Muscle of leg (tissue), 11 donors: ENCODE measurements around the gene CPNE4. TPM values are rescaled to one million over a fixed set of nuclear protein-coding genes. Genes with fewer than 3 reads are reported as not detected.

Experiments used
- DNase-seq: peaks from one replicate; pipeline ENCODE4 v3.0.0; 2013
- H3K27ac ChIP-seq: one replicate; pipeline ENCODE4 v1.5.1; 2013; ENCODE audit warnings: mild to moderate bottlenecking, low read length, control low read depth
- H3K27me3 ChIP-seq: one replicate; pipeline ENCODE4 v1.6.1; 2013; ENCODE audit warnings: low read length; ENCODE audit not compliant: control insufficient read depth, insufficient read depth
- H3K36me3 ChIP-seq: one replicate; pipeline ENCODE4 v1.6.1; 2013; ENCODE audit warnings: low read length; ENCODE audit not compliant: control insufficient read depth, insufficient read depth
- H3K4me1 ChIP-seq: one replicate; pipeline ENCODE4 v1.6.1; 2013; ENCODE audit warnings: low read length; ENCODE audit not compliant: control insufficient read depth, insufficient read depth
- H3K4me3 ChIP-seq: one replicate; pipeline ENCODE4 v1.5.1; 2013; ENCODE audit warnings: low read length, control low read depth
- H3K9me3 ChIP-seq: replicated peaks from 2 replicates; pipeline ENCODE4 v1.6.1; 2013; ENCODE audit warnings: low read depth, low read length; ENCODE audit not compliant: control insufficient read depth
- WGBS: methylation state at CpG from one replicate; pipeline ENCODE4 v1.1.5; 2013; ENCODE audit warnings: missing lambda C conversion rate; ENCODE audit not compliant: insufficient coverage; 5-methylcytosine and 5-hydroxymethylcytosine counted together
- polyA plus RNA-seq, 8 donors: library from polyadenylated mRNA; unstranded; fragments of 120-200 nt; gene quantifications; one replicate each; pipeline versions ENCODE4 v1.2.1 to v1.2.3, GENCODE V29; 2013; ENCODE audit warnings: inconsistent platforms in 1 of 8, low replicate concordance in 1 of 8; ENCODE audit not compliant: insufficient read length in 8 of 8, insufficient read depth in 1 of 8
- total RNA-seq: library from RNA; stranded (reverse); fragments of 120-200 nt; gene quantifications from one replicate; pipeline ENCODE4 v1.2.4, GENCODE V29; 2013

CPNE4 gene
- total and polyA plus RNA-seq, 9 donors: 0.07 to 0.31 (median 0.09) TPM; not detected in 2

GRCh38 chr3:131756405-131756804 is 278.4 kb downstream of the CPNE4 start:
- Histone ChIP-seq H3K27ac (no peak overlapping the region), H3K9me3 (no peaks in the 10 kb centered on the region), H3K36me3 (no peaks in the 10 kb centered on the region), H3K4me1 (no peaks in the 10 kb centered on the region), H3K4me3 (no peak overlapping the region), H3K27me3 (no peaks in the 10 kb centered on the region)
- 100% methylated on average over 1 of the region's 2 CpGs for WGBS
- DNase-seq: no peak

- Histone ChIP-seq H3K4me3 (no peak overlapping the region), H3K27ac (no peak overlapping the region), H3K9me3 (no peaks in the 10 kb centered on the region), H3K36me3 (no peaks in the 10 kb centered on the region), H3K27me3 (no peaks in the 10 kb centered on the region), H3K4me1 (no peaks in the 10 kb centered on the region)
- DNase-seq: no peak
These were observed 279.4 kb downstream of the CPNE4 start for GRCh38 chr3:131755380-131755779.

GRCh38 chr3:131750256-131750655 is 284.6 kb downstream of the CPNE4 start:
- Histone ChIP-seq H3K4me3 (no peak overlapping the region), H3K27ac (no peak overlapping the region), H3K9me3 (no peaks in the 10 kb centered on the region), H3K27me3 (no peaks in the 10 kb centered on the region), H3K36me3 (no peaks in the 10 kb centered on the region), H3K4me1 (no peaks in the 10 kb centered on the region)
- no CpG with 5 or more reads among the region's 3 CpGs for WGBS
- DNase-seq: no peak

GRCh38 chr3:131749826-131750225 is 285.0 kb downstream of the CPNE4 start:
- no CpG with 5 or more reads among the region's 1 CpG for WGBS
- H3K27ac ChIP-seq: no peak overlapping the region
- no peaks in the 10 kb centered on the region for H3K9me3 ChIP-seq

GRCh38 chr3:131747466-131747865 is 287.3 kb downstream of the CPNE4 start:
- DNase-seq: no peak
- Histone ChIP-seq H3K4me1 (no peaks in the 10 kb centered on the region), H3K27me3 (no peaks in the 10 kb centered on the region), H3K27ac (no peak overlapping the region), H3K36me3 (no peaks in the 10 kb centered on the region), H3K9me3 (no peaks in the 10 kb centered on the region), H3K4me3 (no peak overlapping the region)
- 83% methylated on average over 1 of the region's 2 CpGs for WGBS

More at GRCh38 chr3:131749826-131750225, 285.0 kb downstream of the CPNE4 start:
- Histone ChIP-seq H3K4me3 (no peak overlapping the region), H3K4me1 (no peaks in the 10 kb centered on the region), H3K27me3 (no peaks in the 10 kb centered on the region), H3K36me3 (no peaks in the 10 kb centered on the region)
- no peak for DNase-seq

GRCh38 chr3:131744765-131745164 is 290.0 kb downstream of the CPNE4 start:
- Histone ChIP-seq H3K9me3 (no peaks in the 10 kb centered on the region), H3K27me3 (no peaks in the 10 kb centered on the region), H3K4me1 (no peaks in the 10 kb centered on the region), H3K4me3 (no peak overlapping the region), H3K36me3 (no peaks in the 10 kb centered on the region), H3K27ac (no peak overlapping the region)
- no CpG with 5 or more reads among the region's 3 CpGs for WGBS
- DNase-seq: no peak

- Histone ChIP-seq H3K27me3 (no peaks in the 10 kb centered on the region), H3K4me1 (no peaks in the 10 kb centered on the region), H3K36me3 (no peaks in the 10 kb centered on the region), H3K4me3 (no peak overlapping the region), H3K27ac (no peak overlapping the region), H3K9me3 (no peaks in the 10 kb centered on the region)
- DNase-seq: no peak
These were observed 291.7 kb downstream of the CPNE4 start for GRCh38 chr3:131743126-131743525.

- Histone ChIP-seq H3K36me3 (no peaks in the 10 kb centered on the region), H3K27ac (no peak overlapping the region), H3K27me3 (no peaks in the 10 kb centered on the region), H3K9me3 (no peaks in the 10 kb centered on the region), H3K4me3 (no peak overlapping the region), H3K4me1 (no peaks in the 10 kb centered on the region)
- no peak for DNase-seq
- no CpG with 5 or more reads among the region's 1 CpG for WGBS
These were observed 295.6 kb downstream of the CPNE4 start for GRCh38 chr3:131739211-131739610.

- H3K27me3 ChIP-seq: no peaks in the 10 kb centered on the region
- H3K4me3 ChIP-seq: no peak overlapping the region
- H3K36me3 ChIP-seq: no peaks in the 10 kb centered on the region
- H3K9me3 ChIP-seq: no peaks in the 10 kb centered on the region
- DNase-seq: no peak
- no peaks in the 10 kb centered on the region for H3K4me1 ChIP-seq
- H3K27ac ChIP-seq: no peak overlapping the region
- no CpG with 5 or more reads among the region's 2 CpGs for WGBS
These were observed 296.7 kb downstream of the CPNE4 start for GRCh38 chr3:131738095-131738494.

- no peaks in the 10 kb centered on the region for H3K4me1 ChIP-seq
- H3K27ac ChIP-seq: no peak overlapping the region
- H3K9me3 ChIP-seq: no peaks in the 10 kb centered on the region
- no peaks in the 10 kb centered on the region for H3K27me3 ChIP-seq
- DNase-seq: no peak
- no peaks in the 10 kb centered on the region for H3K36me3 ChIP-seq
- no peak overlapping the region for H3K4me3 ChIP-seq
These were observed 299.3 kb downstream of the CPNE4 start for GRCh38 chr3:131735544-131735943.

- DNase-seq: no peak
- Histone ChIP-seq H3K4me3 (no peak overlapping the region), H3K27ac (no peak overlapping the region), H3K36me3 (no peaks in the 10 kb centered on the region), H3K4me1 (no peaks in the 10 kb centered on the region), H3K27me3 (no peaks in the 10 kb centered on the region), H3K9me3 (no peaks in the 10 kb centered on the region)
These were observed 299.7 kb downstream of the CPNE4 start for GRCh38 chr3:131735116-131735515.
